Left lung (tissue), 10 donors: ENCODE results near the gene CD37. TPM values are rescaled to one million over a fixed set of nuclear protein-coding genes. Genes with fewer than 3 reads are reported as not detected.
"Not testable (repeated sequence)": the region's sequence is repeated elsewhere in the genome, so short reads cannot be mapped to it uniquely, and the experiment has no call there.

Experiments used
- ATAC-seq: fragments of 200-7000 bp; cut with Tn5 transposase; one replicate; pipeline ENCODE4 v1.9.1; 2020; ENCODE audit warnings: moderate library complexity
- DNase-seq, 4 donors: peaks; one replicate each; pipeline ENCODE4 v3.0.0-alpha.2; 2013 to 2020
- H3K27ac ChIP-seq, 2 donors: fragments of 200-600 bp; sonication (generic) in 1 of 2; one replicate each; pipeline versions ENCODE4 v1.5.0 to v1.8.0; 2020 to 2021
- H3K27me3 ChIP-seq, 2 donors: fragments of 200-600 bp; sonication (generic) in 1 of 2; one replicate each; pipeline versions ENCODE4 v1.5.0 to v1.8.0; 2020 to 2021
- H3K36me3 ChIP-seq, 2 donors: fragments of 200-600 bp; sonication (generic) in 1 of 2; one replicate each; pipeline versions ENCODE4 v1.5.0 to v1.8.0; 2020 to 2021
- H3K4me1 ChIP-seq, 2 donors: fragments of 200-600 bp; one replicate each; pipeline ENCODE4 v1.8.0; 2021
- H3K4me3 ChIP-seq, 2 donors: fragments of 200-600 bp; sonication (generic) in 1 of 2; one replicate each; pipeline versions ENCODE4 v1.5.0 to v1.8.0; 2020 to 2021; ENCODE audit warnings: mild to moderate bottlenecking in 1 of 2
- H3K9me3 ChIP-seq, 2 donors: fragments of 200-600 bp; sonication (generic) in 1 of 2; one replicate each; pipeline versions ENCODE4 v1.5.0 to v1.8.0; 2020 to 2021
- CTCF ChIP-seq, 2 donors: fragments of 200-600 bp; sonication (generic) in 1 of 2; IDR thresholded peaks; one replicate each; pipeline versions ENCODE4 v1.5.0 to v1.8.0; 2021; ENCODE audit warnings: antibody characterized with exemption in 2 of 2
- intact Hi-C, 2 donors: fragments of 100-400 bp; cut with DNase I; formaldehyde crosslinking; loops; one replicate each; pipeline versions ENCODE4 v1.11.2 to v1.14.2; 2022
- polyA plus RNA-seq, 6 donors: library from polyadenylated mRNA; unstranded; fragments of 120-200 nt; gene quantifications; one replicate each; pipeline ENCODE4 v1.2.1, GENCODE V29; 2013; ENCODE audit not compliant: insufficient read length in 6 of 6
- total RNA-seq, 2 donors: library from RNA; stranded (reverse); fragmentation: NEBNext Ultra II Directional; extraction: Animal tissue kit (Norgen Biotek cat#: 25700); gene quantifications; one replicate each; pipeline ENCODE4 v1.2.1, GENCODE V29; 2021
- donor health status: DM: no; HTN: yes; CAD: no.
- donor health status: DM: no; HTN: no; CAD: no.

The CD37 gene
- total and polyA plus RNA-seq, 8 donors = 36.5 to 83.2 (median 55.5) TPM

- no peaks in the 10 kb centered on the region for H3K36me3 ChIP-seq
- H3K4me1 ChIP-seq = peaks cover 0 to 5% of the 10 kb centered on the region in 2 donors
- ATAC-seq (no peak), DNase-seq (no peak)
- intact Hi-C loops = no loop called here
- no peak overlapping the region for H3K4me3 ChIP-seq
- no peak for TF ChIP-seq CTCF (IDR thresholded peaks at IDR 0.05)
- no peak overlapping the region for H3K27ac ChIP-seq
- H3K9me3 ChIP-seq = no peaks in the 10 kb centered on the region
- no peaks in the 10 kb centered on the region for H3K27me3 ChIP-seq
These were observed 33.3 kb upstream of the CD37 start for GRCh38 chr19:49301866-49302252.

GRCh38 chr19:49306734-49307133, 28.5 kb upstream of the CD37 start:
- H3K4me3 ChIP-seq, ATAC-seq, H3K4me1 ChIP-seq, intact Hi-C loops, DNase-seq, H3K27ac ChIP-seq, H3K9me3 ChIP-seq, H3K27me3 ChIP-seq: not testable (repeated sequence)
- peaks cover 0 to 13% of the 10 kb centered on the region in 2 donors for H3K36me3 ChIP-seq

GRCh38 chr19:49309087-49309486, 26.1 kb upstream of the CD37 start:
- ATAC-seq = no peak

GRCh38 chr19:49315111-49315510, 20.1 kb upstream of the CD37 start:
- intact Hi-C loops = no loop called here
- no peak for DNase-seq

More at GRCh38 chr19:49309087-49309486, 26.1 kb upstream of the CD37 start:
- TF ChIP-seq CTCF (IDR thresholded peaks at IDR 0.05) = no peak
- H3K27ac ChIP-seq = no peak overlapping the region
- peaks cover 0 to 13% of the 10 kb centered on the region in 2 donors for H3K36me3 ChIP-seq
- no peaks in the 10 kb centered on the region for H3K4me1 ChIP-seq
- H3K9me3 ChIP-seq = no peaks in the 10 kb centered on the region
- intact Hi-C loops = no loop called here
- no peaks in the 10 kb centered on the region for H3K27me3 ChIP-seq
- H3K4me3 ChIP-seq = no peak overlapping the region
- DNase-seq = no peak

GRCh38 chr19:49316284-49316683, 18.9 kb upstream of the CD37 start:
- no peak for TF ChIP-seq CTCF (IDR thresholded peaks at IDR 0.05)
- H3K27me3 ChIP-seq = no peaks in the 10 kb centered on the region
- intact Hi-C loops = no loop called here
- peaks cover 0 to 25% of the 10 kb centered on the region in 2 donors for H3K9me3 ChIP-seq
- no peak overlapping the region for H3K4me3 ChIP-seq
- no peaks in the 10 kb centered on the region for H3K4me1 ChIP-seq
- ATAC-seq (no peak), DNase-seq (no peak)
- peaks cover 0 to 3% of the 10 kb centered on the region in 2 donors for H3K36me3 ChIP-seq
- no peak overlapping the region for H3K27ac ChIP-seq

More at GRCh38 chr19:49315111-49315510, 20.1 kb upstream of the CD37 start:
- H3K27me3 ChIP-seq = no peaks in the 10 kb centered on the region
- no peaks in the 10 kb centered on the region for H3K4me1 ChIP-seq
- H3K4me3 ChIP-seq = no peak overlapping the region
- H3K36me3 ChIP-seq = peaks cover 0 to 13% of the 10 kb centered on the region in 2 donors
- H3K9me3 ChIP-seq = peaks cover 0 to 19% of the 10 kb centered on the region in 2 donors
- H3K27ac ChIP-seq = no peak overlapping the region
- ATAC-seq = no peak
- TF ChIP-seq CTCF (IDR thresholded peaks at IDR 0.05) = no peak

GRCh38 chr19:49318296-49318695, 16.9 kb upstream of the CD37 start:
- no peak for TF ChIP-seq CTCF (IDR thresholded peaks at IDR 0.05)
- Histone ChIP-seq H3K9me3 (peaks cover 0 to 35% of the 10 kb centered on the region in 2 donors), H3K4me1 (no peaks in the 10 kb centered on the region), H3K27me3 (no peaks in the 10 kb centered on the region), H3K36me3 (peaks cover 0 to 6% of the 10 kb centered on the region in 2 donors), H3K27ac (no peak overlapping the region), H3K4me3 (no peak overlapping the region)
- no peak for DNase-seq
- ATAC-seq = no peak
- intact Hi-C loops = no loop called here
